ENCODE results near the gene RPUSD1. TPM values are rescaled to one million over a fixed set of nuclear protein-coding genes. Genes with fewer than 3 reads are reported as not detected.
A peak's percentile ranks its signal among the peaks of the same experiment; 100 is the strongest.

Gene RPUSD1
- total RNA-seq, 1 experiment from 2014 or later, result 59.9 TPM

DNA sequence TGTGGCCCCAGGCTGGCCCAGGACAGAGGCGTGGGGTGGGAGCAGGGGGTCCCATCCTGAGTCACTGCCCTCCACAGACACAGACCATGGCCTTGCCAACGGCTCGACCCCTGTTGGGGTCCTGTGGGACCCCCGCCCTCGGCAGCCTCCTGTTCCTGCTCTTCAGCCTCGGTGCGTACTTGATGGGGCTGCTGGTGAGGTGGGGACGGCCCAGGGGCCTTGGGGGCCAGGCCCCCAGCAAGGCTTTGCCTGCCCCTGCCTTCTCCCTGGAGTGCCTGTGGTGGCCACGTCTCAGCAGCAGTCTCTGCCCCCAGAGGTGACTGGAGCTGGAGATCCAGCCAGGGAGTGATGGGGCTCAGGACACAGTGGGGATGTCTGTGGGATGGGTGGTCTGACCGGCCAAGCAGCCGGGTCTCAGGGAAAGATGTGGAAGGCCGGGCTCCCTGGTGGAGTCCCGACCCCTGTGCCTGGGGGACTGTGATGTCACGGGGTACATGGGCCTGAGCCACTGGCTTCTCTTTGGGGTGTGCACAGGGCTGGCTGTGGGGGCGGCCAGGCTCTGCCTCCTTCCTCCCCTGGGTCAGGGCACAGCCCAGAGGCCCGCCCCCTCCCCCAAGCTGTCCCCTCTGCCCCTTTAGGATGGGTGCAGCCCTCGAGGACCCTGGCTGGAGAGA lies 25.4 kb downstream of the RPUSD1 start:
- Histone ChIP-seq H3K9ac (ENCODE audit: low read length) (peak overlapping the region; percentile 95; the same call in 1 of the 2 replicates), H3K4me1 (ENCODE audit: control insufficient read depth in 1 of 2, insufficient read depth in 2 of 2, low read length in 2 of 2) (peaks cover 34 to 47% of the 10 kb centered on the region in 2 experiments), H3K27ac (ENCODE audit: low read depth, low read length) (peak overlapping the region; percentile 97), H3K36me3 (ENCODE audit: control insufficient read depth in 1 of 2, insufficient read depth in 2 of 2, low read length in 2 of 2) (peaks cover 7 to 11% of the 10 kb centered on the region in 2 experiments; a peak in 3 of 4 replicates), H3K27me3 (ENCODE audit: insufficient read depth, low read length) (no peaks in the 10 kb centered on the region), H3K9me2 (ENCODE audit: insufficient read depth) (no peaks in the 10 kb centered on the region), H3K9me3 (ENCODE audit: control insufficient read depth in 1 of 2, insufficient read depth in 1 of 2, low read depth in 1 of 2, low read length in 2 of 2) (no peaks in the 10 kb centered on the region), H2AFZ (ENCODE audit: low read depth, low read length, poor library complexity, severe bottlenecking) (no peak overlapping the region), H3K4me2 (ENCODE audit: low read length) (peak overlapping the region; percentile 99), H3K79me2 (ENCODE audit: insufficient read depth, low read length) (peaks cover 26% of the 10 kb centered on the region), H4K20me1 (ENCODE audit: insufficient read depth) (no peaks in the 10 kb centered on the region), H3K4me3 (replicated peaks in 1 of 2; ENCODE audit: low read depth in 1 of 2, low read length in 2 of 2) (peak overlapping the region in 1 of 2 experiments; percentile 95; a peak in 3 of 4 replicates)
- CTCF ChIA-PET, result interaction anchor here (2.3 kb wide), 1 partner anchor 18 kb away, joined by 11 read pairs; no protein-coding TSS in a partner anchor
- POLR2A ChIA-PET, result no interaction called here
- no TSS peak for BruUV-seq (replicated peaks)
- RAD21 ChIA-PET (ENCODE audit: low non-redundant PET in 1 of 2, low total read pairs in 2 of 2, uncharacterized antibody in 2 of 2, unreplicated experiment in 2 of 2), result no interaction called here
- TF ChIP-seq JUND (IDR thresholded peaks at IDR 0.05) (no peak), EZH2phosphoT487 (IDR thresholded peaks at IDR 0.05; ENCODE audit: borderline replicate concordance) (no peak), EZH2 (IDR thresholded peaks at IDR 0.05) (no peak), ZNF274 (IDR thresholded peaks at IDR 0.05; ENCODE audit: low read depth, low read length) (no peak), TCF7L2 (IDR thresholded peaks at IDR 0.05; ENCODE audit: borderline replicate concordance, extremely low read depth, insufficient read depth, insufficient read length) (no peak), POLR2A (IDR thresholded peaks at IDR 0.05; ENCODE audit: borderline replicate concordance, extremely low read depth, insufficient read depth, insufficient read length) (no peak), EGR1 (IDR thresholded peaks at IDR 0.05; ENCODE audit: low read depth) (no peak), ELF1 (IDR thresholded peaks at IDR 0.05; ENCODE audit: borderline replicate concordance, low read depth) (no peak), ZFX (IDR thresholded peaks at IDR 0.05) (no peak), SRF (IDR thresholded peaks at IDR 0.05; ENCODE audit: low read depth) (no peak), SIN3A (IDR thresholded peaks at IDR 0.05; ENCODE audit: low read depth) (no peak)
- TF ChIP-seq, protein P1, sequence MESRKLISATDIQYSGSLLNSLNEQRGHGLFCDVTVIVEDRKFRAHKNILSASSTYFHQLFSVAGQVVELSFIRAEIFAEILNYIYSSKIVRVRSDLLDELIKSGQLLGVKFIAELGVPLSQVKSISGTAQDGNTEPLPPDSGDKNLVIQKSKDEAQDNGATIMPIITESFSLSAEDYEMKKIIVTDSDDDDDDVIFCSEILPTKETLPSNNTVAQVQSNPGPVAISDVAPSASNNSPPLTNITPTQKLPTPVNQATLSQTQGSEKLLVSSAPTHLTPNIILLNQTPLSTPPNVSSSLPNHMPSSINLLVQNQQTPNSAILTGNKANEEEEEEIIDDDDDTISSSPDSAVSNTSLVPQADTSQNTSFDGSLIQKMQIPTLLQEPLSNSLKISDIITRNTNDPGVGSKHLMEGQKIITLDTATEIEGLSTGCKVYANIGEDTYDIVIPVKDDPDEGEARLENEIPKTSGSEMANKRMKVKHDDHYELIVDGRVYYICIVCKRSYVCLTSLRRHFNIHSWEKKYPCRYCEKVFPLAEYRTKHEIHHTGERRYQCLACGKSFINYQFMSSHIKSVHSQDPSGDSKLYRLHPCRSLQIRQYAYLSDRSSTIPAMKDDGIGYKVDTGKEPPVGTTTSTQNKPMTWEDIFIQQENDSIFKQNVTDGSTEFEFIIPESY (IDR thresholded peaks at IDR 0.05; ENCODE audit: extremely low read depth, insufficient replicate concordance, low read length), result no peak
- TF ChIP-seq, protein P2, sequence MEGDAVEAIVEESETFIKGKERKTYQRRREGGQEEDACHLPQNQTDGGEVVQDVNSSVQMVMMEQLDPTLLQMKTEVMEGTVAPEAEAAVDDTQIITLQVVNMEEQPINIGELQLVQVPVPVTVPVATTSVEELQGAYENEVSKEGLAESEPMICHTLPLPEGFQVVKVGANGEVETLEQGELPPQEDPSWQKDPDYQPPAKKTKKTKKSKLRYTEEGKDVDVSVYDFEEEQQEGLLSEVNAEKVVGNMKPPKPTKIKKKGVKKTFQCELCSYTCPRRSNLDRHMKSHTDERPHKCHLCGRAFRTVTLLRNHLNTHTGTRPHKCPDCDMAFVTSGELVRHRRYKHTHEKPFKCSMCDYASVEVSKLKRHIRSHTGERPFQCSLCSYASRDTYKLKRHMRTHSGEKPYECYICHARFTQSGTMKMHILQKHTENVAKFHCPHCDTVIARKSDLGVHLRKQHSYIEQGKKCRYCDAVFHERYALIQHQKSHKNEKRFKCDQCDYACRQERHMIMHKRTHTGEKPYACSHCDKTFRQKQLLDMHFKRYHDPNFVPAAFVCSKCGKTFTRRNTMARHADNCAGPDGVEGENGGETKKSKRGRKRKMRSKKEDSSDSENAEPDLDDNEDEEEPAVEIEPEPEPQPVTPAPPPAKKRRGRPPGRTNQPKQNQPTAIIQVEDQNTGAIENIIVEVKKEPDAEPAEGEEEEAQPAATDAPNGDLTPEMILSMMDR (IDR thresholded peaks at IDR 0.05 in 2 of 3, conservative IDR thresholded peaks at IDR 0.05 in 1 of 3; ENCODE audit: borderline replicate concordance in 1 of 3, insufficient read depth in 1 of 3, low read depth in 2 of 3, low read length in 2 of 3), result no peak
- TF ChIP-seq, protein P3, sequence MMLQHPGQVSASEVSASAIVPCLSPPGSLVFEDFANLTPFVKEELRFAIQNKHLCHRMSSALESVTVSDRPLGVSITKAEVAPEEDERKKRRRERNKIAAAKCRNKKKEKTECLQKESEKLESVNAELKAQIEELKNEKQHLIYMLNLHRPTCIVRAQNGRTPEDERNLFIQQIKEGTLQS (IDR thresholded peaks at IDR 0.05), result no peak
- DNase-seq (ENCODE audit: low read depth, low spot score), result no peak
- intact Hi-C loops (cut with micrococcal nuclease), result no loop called here
- no peak for ATAC-seq

Measured in HCT116 (cell line).